NCI-H524 (cell line): Measurements from ENCODE around the gene SDCCAG8.

Experiments
- DNase-seq, 2 experiments: peaks; one replicate each; lab custom pipeline; 2025; lab: John Stamatoyannopoulos, UW

SDCCAG8 gene

DNA sequence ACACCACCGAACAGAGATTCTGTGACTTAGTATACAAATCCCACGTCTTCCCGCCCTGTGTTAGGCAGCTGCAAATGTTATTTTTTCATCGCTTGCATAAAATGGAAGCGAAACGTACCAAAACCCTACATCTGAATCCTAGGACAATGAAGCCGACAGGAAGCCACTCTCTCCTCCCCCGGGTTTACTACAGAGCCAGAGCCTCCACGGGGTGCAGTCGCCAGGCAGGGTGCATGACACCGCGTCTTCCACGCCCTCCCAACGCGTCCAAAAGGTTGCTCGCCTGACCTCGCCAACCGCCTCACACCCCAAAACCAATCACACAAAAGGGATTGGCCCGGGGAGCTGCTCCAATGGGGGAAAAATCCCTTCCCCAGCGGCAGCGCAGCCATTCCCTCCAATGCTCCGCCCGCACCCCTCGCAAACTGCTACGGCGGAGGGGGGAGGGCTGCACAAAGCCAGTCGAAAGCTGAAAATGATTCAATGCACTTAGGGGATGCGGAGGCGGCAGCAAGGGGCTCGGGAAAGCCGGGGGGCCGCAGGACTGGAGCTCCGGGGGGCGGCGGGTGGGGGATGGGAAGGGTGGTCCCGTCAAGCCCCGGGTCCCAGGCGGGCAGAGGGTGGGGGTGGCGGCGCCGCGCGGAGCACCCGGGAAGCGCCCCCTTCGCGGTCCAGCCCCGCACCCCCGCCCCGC, 1.5 kb upstream of the SDCCAG8 start:
- peak; percentile 32 to 74 for DNase-seq

DNA sequence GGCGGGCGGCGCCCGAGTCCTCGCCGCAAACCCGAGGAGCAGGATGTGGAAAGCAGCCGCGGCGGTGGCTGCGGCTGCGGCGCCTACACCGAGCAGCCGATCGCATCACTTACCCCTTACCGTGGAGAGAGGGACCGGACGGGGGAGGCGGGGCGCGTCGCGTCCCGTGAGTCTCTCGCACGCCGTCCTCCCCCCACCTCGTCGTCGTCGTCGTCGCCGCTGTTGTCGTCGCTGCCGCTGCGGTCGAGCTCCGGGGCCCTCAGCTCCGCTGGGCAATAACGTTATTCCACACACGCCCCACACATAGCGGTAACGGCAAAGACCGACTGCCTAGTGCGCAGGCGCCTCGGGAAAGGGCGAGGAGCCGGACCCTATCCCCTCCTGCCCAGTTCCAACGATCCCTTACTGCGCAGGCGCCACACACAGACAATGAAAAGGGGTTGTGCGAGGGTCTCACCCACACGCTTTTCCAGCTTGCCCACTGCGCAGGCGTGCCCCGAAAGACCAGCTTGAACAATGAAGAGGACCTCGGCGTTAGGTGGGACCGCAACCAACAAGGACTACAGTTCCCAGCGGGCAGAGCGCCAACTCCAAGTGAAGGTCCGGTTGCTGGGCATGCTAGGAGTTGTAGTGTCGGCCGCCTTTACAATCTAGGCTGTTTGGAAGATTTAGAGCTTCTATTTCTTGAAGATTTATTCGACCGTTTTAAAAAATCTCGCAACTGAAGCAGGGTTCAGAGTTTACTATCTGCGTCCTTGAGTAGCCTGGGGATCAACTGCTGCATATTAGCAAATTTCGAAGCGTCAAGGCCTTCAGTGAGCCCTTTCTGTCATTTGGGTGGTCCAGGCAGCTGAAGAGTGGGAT, 682 bp upstream of the SDCCAG8 start, which contains the start of gene CEP170:
CEP170 (minus strand) TSS at position 355 of the 864 bp plus-strand sequence. CDS start 30,001 bp downstream, outside the sequence.
- DNase-seq: peak; percentile 99

DNA sequence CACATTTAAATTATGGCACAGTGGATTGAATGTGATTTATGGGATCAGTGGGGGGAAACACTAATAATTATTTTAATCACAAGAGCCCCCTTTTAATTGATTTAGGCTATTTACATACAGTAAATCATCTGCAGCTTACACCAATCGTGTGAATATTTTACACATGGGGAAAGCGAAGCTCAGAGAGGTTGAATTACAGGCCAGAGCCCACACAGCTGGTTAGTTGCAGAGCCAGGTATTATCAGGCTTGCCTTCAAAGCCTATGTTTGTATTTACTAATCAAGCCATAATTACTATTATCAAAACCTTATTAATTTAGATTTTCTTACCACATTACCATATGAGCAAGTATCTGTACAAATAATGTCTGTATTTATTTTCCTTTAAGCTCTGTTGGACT, 749 bp downstream of the SDCCAG8 start:
- no peak for DNase-seq

DNA sequence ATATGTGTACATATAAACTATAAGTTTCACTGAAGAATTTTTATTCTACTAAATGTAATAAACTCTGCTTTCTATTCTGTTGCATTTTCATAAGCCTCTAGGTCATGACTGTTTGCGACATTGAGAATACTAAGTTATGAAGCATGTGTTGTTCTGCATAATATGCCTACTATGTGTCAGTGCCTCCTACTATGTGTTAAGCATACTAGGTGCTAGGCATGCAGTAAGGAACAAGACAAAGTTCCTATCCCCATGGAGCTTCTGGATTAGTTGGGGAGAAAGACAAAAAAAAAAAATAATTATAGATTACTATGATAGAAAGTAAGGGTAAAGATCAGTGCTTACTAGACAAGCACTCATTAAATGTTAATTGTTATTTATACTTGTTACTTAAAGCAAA, 1.3 kb downstream of the SDCCAG8 start:
- no peak for DNase-seq

DNA sequence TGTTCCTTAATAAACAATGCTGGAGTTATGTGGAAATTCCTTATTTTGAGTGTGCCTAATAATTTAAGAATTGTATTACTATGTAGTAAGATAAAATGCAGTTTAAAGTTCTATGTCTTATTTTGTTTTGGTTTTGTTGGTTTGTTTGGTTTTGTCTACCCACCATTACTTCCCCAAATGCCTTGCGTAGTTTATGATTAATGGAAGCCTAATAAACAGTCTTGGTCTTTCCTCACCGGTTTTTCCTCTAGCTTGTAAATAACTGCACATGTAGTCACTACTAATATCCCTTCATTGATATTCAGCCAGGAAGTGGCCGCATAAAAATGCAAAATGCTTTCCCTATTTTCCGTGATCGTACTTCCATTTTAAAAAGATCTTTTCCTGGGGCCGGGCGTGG, 2.9 kb downstream of the SDCCAG8 start:
- DNase-seq: no peak

DNA sequence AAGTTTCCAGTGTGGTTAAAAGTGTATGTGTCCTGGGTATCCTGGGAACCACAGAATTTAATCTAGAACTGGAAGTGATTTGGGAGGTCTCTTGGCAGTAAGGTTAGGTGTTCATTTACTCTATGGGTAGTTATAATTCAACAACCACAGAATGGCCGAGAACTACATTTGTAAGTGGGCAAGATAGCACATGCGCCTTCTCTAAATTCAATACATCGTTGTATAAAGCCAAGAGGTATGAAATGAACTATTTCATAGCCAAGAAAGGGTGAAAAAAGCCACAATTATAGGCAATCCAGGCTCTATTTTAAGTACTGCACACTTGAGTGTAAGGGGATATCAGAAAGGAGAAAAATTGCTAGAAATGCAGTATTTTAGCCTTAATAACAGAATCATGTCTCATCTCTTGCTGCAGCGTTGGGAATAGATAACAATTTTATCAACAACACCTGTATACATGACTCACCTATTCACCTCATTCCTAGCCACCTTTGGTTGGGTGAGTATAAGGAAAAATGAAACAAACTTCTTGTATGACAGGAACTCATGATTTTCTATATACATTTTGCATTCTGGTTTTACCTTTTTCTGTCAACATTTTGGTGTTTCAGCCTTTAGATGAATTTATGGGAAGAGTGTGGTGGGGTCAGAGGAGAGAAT, 4.5 kb downstream of the SDCCAG8 start:
- no peak for DNase-seq

DNA sequence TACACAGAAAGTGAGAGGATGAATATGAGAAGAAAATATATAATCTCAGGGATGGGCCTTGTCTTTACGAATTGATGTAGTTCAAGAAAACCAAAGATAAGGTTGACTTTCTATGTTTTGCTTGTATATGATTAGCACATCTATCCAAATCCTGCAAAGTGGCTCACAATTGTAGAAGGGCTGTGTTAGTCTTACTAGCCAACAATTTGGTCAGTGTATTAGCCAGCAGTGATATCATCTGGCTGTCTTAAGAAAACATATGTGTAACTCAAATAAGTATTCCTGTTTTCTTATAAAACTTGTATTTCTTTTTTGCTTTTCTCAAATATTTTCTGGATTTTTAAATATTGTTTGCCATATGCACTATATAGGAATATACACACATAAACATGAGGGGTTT, 5.5 kb downstream of the SDCCAG8 start:
- no peak for DNase-seq

DNA sequence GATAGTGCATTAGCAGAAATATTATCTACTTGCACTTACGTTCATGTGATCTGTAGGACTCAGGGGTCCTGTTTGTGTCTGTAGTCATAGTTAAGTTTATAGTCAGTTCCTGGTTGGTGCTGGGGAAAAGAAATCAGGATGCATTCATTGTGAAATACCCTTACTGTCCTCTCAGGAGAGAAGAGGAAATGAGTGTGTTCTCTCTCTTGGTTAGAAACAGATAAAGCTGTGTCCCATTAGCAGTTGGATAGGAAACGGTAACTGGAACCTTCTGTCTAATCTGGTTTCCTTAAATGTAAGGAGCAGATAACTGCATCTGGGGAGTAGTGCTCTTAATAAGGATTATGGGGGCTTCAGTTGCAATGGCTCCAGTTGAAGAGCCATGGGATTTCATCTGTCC, 8.9 kb downstream of the SDCCAG8 start:
- peak; percentile 61 to 89 for DNase-seq

DNA sequence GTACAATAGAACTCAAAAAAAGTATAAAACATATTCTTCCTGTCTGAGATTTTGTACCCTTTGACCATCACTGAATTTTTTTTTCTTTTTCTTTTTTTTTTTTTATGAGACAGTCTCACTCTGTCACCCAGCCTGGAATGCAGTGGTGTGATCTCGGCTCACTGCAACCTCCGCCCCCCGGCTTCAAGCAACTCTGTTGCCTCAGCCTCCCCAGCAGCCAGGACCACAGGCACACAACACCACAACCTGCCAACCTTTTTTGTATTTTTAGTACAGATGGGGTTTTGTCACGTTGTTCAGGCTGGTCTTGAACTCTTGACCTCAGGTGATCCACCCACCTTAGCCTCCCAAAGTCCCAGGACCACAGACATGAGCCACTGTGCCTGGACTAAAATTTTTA, 10.4 kb downstream of the SDCCAG8 start:
- DNase-seq: no peak

DNA sequence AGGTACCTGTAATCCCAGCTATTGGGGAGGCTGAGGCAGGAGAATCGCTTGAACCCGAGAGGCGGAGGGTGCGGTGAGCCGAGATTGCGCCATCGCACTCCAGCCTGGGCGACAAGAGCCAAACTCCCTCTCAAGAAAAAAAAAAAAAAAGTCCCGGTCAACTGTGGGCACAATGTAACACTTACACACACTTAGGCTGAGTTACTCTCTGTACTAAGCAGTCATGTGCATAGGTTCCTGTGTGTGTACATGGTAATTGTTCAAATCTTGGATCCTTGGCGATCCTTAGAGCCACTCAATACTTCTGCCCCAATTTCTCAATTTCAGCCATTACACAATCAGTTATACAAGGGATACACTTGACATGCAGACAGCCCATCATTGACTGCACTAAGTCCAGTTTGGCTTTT, 11.6 kb downstream of the SDCCAG8 start:
- no peak for DNase-seq

DNA sequence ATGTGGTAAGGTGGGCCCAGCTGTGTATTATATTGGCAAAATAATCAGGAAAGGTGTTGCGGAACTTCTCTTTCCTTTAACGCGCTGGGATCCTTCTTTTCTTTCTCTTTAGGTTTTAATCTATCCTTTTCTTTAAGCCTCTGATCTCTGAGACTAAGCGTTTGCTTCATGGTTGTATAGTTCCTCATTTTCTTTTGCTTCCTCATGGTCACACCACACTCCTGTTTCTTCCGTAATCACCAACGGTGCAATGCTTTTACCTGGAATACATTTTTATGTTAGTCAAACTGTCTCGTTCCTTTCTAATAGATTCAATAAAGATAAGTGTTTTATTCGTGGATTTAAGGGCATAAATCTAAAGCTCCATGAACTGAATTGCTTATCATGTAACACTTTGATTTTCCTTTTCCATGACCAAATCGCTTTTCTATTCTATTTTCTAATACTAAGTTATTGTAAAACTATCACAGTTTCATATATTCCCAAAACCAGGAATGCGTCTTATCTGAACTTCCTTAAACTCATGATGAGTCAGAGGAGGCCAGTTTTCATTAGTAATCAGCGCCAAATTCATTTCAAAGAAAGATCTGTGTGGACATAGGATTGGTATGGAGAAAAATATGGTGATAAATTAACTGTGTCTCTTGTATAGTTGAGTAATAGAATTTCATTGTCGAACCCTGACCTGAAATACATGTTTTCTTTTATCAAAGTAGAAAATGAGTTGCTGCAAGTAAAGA, 12.2 kb downstream of the SDCCAG8 start:
- DNase-seq: no peak

DNA sequence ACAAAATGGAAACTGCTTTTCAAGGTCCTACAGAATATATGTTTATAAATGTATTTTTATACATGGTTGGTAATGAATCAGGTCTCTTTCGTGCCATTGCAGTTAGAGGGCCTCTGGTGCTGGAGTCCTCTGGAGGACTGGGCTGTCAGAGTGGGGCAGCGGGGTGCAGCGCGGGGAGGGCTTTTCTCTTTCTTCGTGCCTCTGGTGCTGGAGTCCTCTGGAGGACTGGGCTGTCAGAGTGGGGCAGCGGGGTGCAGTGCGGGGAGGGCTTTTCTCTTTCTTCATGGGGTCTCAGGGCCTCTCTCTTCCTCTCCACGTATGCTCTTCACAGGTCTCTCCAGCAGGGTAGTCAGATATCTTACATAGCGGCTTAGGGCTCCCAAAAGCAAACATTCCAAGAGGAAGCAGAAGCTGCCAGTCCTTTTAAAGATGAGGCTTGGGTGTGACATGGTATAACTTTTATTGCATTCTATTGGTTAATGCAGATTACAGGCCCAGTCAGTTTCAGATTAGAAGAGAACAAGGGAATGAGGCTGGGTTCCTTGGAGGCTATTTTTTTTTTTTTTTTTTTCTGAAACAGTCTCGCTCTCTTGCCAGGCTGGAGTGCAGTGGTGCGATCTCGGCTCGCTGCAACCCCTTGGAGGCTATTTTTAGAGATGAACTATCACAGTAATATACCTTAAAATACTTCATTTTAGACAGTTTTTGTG, 13.1 kb downstream of the SDCCAG8 start:
- no peak for DNase-seq

DNA sequence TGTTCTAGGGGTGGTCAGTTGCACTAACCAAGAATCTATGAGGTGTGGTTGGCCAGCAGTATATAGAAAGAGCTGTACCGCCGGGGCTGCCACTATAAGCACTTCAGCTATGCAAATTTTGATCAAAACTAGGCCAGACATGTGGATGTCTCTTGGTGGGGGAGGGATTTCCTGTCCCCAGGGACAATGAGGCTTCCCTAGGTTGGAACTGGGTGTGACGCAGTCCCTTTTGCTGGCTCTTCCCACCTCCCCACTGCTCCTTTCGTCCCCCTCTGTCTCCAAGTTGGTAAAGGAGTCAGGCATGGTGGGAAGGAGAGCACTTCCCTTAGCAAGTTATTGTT, 13.6 kb downstream of the SDCCAG8 start:
- DNase-seq: no peak

DNA sequence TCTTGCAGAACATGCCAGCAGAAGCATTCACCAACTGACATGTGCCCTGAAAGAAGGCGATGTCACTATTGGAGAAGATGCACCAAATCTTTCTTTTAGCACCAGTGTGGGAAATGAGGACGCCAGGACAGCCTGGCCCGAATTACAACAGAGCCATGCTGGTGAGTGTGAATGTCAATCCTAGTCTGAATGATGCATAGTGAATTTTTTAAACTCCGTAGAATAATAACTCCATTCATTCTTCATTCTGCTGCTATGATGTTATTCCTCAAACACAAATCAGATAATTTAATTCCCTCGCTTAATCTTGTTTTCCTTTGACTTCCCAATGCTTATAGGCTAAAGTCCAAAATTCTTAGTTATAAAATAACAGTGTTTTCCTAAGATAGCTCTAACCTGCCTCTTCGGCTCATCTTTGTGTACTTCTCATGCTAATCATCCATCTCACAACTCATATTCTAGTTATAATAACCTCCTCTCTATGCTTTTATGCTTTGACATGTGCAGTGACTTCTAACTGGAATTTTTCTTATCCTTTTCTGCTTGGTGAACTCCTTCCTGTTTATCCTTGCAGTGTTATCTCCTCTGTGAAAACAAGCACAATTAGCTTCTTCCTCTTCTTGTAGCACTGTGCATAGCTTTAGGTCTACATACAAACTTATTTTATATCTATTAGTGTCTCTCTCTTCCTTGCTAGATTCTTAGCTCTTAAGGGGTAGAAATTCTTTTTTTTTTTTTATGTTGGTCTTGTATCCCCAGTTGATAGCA, 14.4 kb downstream of the SDCCAG8 start:
- no peak for DNase-seq

DNA sequence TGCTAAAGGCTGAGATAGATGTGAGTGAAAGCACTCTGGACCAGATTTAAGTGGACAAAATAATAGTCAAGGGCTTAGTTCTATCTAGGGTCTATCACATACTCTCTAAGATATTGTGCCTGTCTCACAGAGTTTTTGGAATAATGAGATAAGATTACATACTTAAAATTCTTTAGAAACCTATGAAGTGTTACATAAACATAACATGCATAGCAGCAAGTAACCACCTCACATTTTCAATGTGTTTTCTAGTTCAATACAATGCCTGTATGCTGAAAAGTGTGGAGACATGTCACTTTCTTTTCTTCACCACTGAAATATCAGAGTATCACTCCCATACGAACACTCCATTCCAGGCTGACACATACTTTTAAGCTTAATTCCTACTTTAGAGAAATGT, 16.2 kb downstream of the SDCCAG8 start:
- DNase-seq: no peak

DNA sequence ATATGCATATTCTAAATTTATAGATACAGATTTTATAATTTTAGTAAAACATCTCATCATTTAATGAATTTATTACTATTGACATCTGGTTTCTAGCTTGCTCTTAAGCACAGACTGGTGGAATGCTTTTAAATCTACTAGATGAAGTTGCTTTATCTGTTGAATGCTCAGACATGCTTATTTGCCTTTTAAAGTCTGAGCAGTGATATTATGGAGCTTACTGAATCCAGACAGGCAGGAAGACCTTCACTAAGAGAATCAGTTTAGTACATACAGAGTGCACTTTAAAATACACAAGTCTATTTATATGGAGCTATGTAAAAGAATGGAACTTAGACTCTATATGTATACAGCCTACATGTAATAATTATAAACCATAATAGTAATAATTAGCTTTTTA, 16.6 kb downstream of the SDCCAG8 start:
- no peak for DNase-seq

DNA sequence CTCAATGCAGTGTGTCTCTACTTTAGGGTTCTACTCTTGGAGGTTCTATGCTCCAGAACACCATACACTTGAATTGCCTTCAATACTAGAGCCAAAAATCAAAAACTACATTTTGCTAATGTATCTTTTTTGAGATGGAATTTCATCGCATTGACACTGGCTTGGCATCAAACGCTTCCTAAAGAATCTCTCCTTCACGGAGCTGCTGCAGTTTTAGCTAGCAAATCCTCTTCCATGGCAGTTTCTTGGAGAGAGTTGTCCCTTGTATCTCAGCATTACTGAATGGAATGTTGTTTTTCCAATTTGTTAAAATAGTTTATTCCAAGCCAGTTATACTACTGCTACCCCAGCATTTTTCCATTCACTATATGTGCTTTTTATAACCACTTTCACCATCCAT, 17.7 kb downstream of the SDCCAG8 start:
- DNase-seq: no peak

DNA sequence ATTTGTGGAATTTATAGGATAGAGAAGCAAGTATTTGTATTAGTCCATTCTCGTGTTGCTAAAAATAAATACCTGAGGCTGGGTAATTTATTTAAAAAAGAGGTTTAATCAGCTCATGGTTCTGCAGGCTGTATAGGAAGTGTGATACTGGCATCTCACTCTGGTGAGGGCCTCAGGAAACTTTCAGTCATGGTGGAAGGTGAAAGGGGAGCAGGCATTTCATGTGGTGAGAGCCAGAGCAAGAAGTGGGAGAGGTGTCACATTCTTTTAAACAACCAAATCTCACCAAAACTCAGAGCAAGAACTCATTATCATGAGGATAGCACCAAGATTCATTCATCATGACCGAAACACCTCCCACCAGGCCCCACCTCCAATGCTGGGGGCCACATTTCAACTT, 18.1 kb downstream of the SDCCAG8 start:
- DNase-seq: no peak

DNA sequence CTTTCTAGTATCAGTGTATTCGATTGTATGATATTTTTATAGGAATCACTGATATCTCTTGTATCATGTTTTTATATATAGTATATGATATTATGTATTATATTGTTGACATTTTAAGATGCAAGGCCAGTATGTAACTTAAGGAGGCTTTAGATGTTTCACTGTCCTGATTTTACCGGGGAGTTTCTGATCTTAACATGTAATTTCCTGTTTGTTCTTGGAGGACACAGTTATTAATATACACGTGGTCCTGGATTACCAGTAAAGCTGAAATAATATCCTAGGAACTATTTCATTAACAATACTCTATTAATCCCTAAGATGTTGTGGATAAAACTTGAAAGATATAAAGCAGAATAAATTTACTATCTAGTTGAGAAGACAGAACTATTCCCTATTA, 19.5 kb downstream of the SDCCAG8 start:
- no peak for DNase-seq

DNA sequence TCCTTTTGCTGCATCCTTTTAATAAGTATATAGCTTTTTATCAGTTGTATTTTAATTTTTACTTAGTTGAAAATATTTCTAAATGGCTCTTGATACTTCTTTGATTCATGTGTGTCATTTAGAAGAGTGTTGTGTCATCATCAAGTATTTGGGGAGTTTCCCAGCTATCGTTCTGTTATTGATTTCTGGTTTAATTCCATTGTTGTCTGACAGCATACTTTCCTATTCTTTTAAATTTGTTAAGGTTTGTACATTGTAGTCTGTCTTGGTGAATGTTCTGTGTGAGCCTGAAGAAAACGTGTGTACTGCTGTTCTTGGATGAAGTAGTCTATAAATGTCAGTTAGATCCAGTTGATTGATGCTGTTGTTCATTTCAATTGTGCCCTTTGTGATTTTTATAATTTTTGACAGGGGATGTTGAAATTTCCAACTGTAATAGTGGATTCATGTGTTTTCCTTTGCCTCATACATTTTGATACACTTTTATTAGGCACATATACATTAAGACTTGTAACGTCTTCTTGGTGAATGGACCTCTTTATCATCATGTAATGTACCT, 24.8 kb downstream of the SDCCAG8 start:
- no peak for DNase-seq

DNA sequence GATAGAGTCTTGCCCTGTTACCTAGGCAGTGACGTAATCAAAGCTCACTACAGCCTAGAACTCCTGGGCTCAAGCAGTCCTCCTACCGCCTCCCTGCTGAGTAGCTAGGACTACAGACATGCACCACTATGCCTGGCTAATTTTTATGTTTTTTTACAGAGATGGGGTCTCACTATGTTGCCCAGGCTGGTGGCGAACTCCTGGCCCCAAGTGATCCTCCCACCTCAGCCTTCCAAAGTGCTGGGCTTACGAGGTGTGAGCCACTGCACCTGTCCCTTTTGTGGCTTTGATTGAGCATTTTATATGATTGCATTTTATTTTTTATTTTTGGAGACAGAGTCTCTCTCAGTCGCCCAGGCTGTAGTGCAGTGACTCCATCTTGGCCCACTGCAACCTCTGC, 25.8 kb downstream of the SDCCAG8 start:
- no peak for DNase-seq
